K562 (cell line): Measurements from ENCODE around the gene IPO11. TPM values are rescaled to one million over a fixed set of nuclear protein-coding genes. Genes with fewer than 3 reads are reported as not detected.

ENCODE experiments used
- ARID2 ChIP-seq: fragments of 450-650 bp; IDR thresholded peaks from 2 replicates; pipeline ENCODE4 v1.6.1; 2017; ENCODE audit warnings: antibody characterized with exemption, mild to moderate bottlenecking
- ATF6 ChIP-seq: sonication (generic); formaldehyde crosslinking; IDR thresholded peaks from 2 replicates; pipeline ENCODE4 v1.4.0; 2020; ENCODE audit warnings: mild to moderate bottlenecking, missing genetic modification reagents
- COPS2 ChIP-seq: fragments of 450-650 bp; conservative IDR thresholded peaks from 2 replicates; pipeline ENCODE4 v1.6.1; 2016; ENCODE audit warnings: mild to moderate bottlenecking, moderate library complexity
- DNMT1 ChIP-seq: fragments of 450-650 bp; IDR thresholded peaks from 2 replicates; pipeline ENCODE4 v1.6.1; 2016; ENCODE audit warnings: antibody characterized with exemption, mild to moderate bottlenecking
- ESRRA ChIP-seq: fragments of 450-650 bp; IDR thresholded peaks from 2 replicates; pipeline ENCODE4 v1.6.1; 2014; ENCODE audit warnings: low read depth, mild to moderate bottlenecking, moderate library complexity, borderline replicate concordance
- FIP1L1 ChIP-seq: fragments of 200-400 bp; formaldehyde crosslinking; IDR thresholded peaks from 2 replicates; pipeline ENCODE4 v1.6.1; 2018; ENCODE audit warnings: mild to moderate bottlenecking, low read depth, low read length; ENCODE audit not compliant: poor library complexity, severe bottlenecking
- FOXA3 ChIP-seq, 2 experiments: fragments of 450-650 bp in 1 of 2; sonication (generic) in 1 of 2; formaldehyde crosslinking; IDR thresholded peaks in 1 of 2; conservative IDR thresholded peaks in 1 of 2; 2 replicates each; pipeline versions ENCODE4 v1.4.0 to v1.8.0; 2020 to 2022; ENCODE audit warnings: mild to moderate bottlenecking in 2 of 2, missing genetic modification reagents in 1 of 2
- HEY1 ChIP-seq: fragments of 250-450 bp; sonication (Bioruptor Pico); IDR thresholded peaks from 2 replicates; pipeline ENCODE4 v1.5.0; 2020; ENCODE audit warnings: mild to moderate bottlenecking, moderate library complexity, borderline replicate concordance
- HNRNPUL1 ChIP-seq: fragments of 200-400 bp; formaldehyde crosslinking; IDR thresholded peaks from 2 replicates; pipeline ENCODE4 v1.6.1; 2017; ENCODE audit warnings: low read length
- KDM2B ChIP-seq: fragments of 250-450 bp; sonication (Bioruptor Pico); IDR thresholded peaks from 2 replicates; pipeline ENCODE4 v1.8.0; 2021; ENCODE audit warnings: mild to moderate bottlenecking, moderate library complexity
- MAFK ChIP-seq: IDR thresholded peaks from 2 replicates; pipeline ENCODE4 v1.6.1; 2011; ENCODE audit warnings: low read length, improper control_type of control experiment
- MYNN ChIP-seq, 2 experiments: sonication (generic); formaldehyde crosslinking in 1 of 2; IDR thresholded peaks; 2 replicates each; pipeline versions ENCODE4 v1.5.0 to v1.6.1; 2016 to 2020; ENCODE audit warnings: antibody characterized with exemption in 1 of 2, missing genetic modification reagents in 1 of 2
- NONO ChIP-seq, 2 experiments: fragments of 200-400 bp in 1 of 2; fragments of 450-650 bp in 1 of 2; formaldehyde crosslinking in 1 of 2; IDR thresholded peaks; 2 replicates each; pipeline ENCODE4 v1.6.1; 2017; ENCODE audit warnings: low read depth in 2 of 2, mild to moderate bottlenecking in 2 of 2, moderate library complexity in 2 of 2, low read length in 1 of 2
- SOX6 ChIP-seq: fragments of 450-650 bp; IDR thresholded peaks from 2 replicates; pipeline ENCODE4 v1.6.1; 2014; ENCODE audit warnings: mild to moderate bottlenecking
- TAF7 ChIP-seq: fragments of 450-650 bp; IDR thresholded peaks from 2 replicates; pipeline ENCODE4 v1.6.1; 2016; ENCODE audit warnings: missing genetic modification characterization, missing compliant biosample characterization
- TBP ChIP-seq: optimal IDR thresholded peaks from 2 replicates; pipeline ENCODE3; 2011; ENCODE audit warnings: low read depth, low read length, improper control_type of control experiment
- THRB ChIP-seq: fragments of 450-650 bp; formaldehyde crosslinking; conservative IDR thresholded peaks from 2 replicates; pipeline ENCODE4 v1.4.0; 2022; ENCODE audit warnings: mild to moderate bottlenecking, missing genetic modification characterization
- YBX1 ChIP-seq: fragments of 450-650 bp; IDR thresholded peaks from 2 replicates; pipeline ENCODE4 v1.7.1; 2016; ENCODE audit warnings: mild to moderate bottlenecking
- ZFPM2 ChIP-seq: fragments of 250-450 bp; sonication (Bioruptor Pico); IDR thresholded peaks from 2 replicates; pipeline ENCODE4 v1.5.1; 2022; ENCODE audit warnings: mild to moderate bottlenecking
- ZNF431 ChIP-seq: sonication (generic); formaldehyde crosslinking; IDR thresholded peaks from 2 replicates; pipeline ENCODE4 v1.8.0; 2022; ENCODE audit warnings: mild to moderate bottlenecking, missing genetic modification reagents
- polyA plus RNA-seq, 8 experiments: library from polyadenylated mRNA; depleted of rRNA in 4 of 8; stranded (reverse) in 5 of 8; unstranded in 3 of 8; fragments of >200 nt; fragmentation: Nextera tagmentation in 2 of 8; fragmentation: Illumina TruSeq in 1 of 8; extraction: Ambion mirVana in 2 of 8; extraction: Trizol in 1 of 8; gene quantifications; 2 replicates each; pipeline versions ENCODE4 v1.2.1 to v1.2.3, GENCODE V29; 2011 to 2014; ENCODE audit warnings: inconsistent platforms in 1 of 8, missing spikeins in 1 of 8
- total RNA-seq, 7 experiments: library from RNA; depleted of rRNA in 6 of 7; stranded (reverse); fragments of >200 nt in 6 of 7; fragmentation: Illumina TruSeq in 2 of 7; extraction: Trizol in 2 of 7; gene quantifications; 2 replicates each; pipeline versions ENCODE4 v1.2.1 to v1.2.3, GENCODE V29; 2011 to 2021; ENCODE audit warnings: low replicate concordance in 1 of 7
- TF ChIP-seq, protein P1 (sequence below): fragments of 250-450 bp; sonication (Bioruptor Pico); IDR thresholded peaks from 2 replicates; pipeline ENCODE4 v1.8.0; 2022; ENCODE audit warnings: inconsistent platforms
- TF ChIP-seq, protein P2 (sequence below): sonication (generic); formaldehyde crosslinking; IDR thresholded peaks from 2 replicates; pipeline ENCODE4 v1.8.0; 2022; ENCODE audit warnings: mild to moderate bottlenecking, missing genetic modification reagents

IPO11 gene
- total and polyA plus RNA-seq, 9 of the 15 experiments (the other 6 are each of a cell fraction or from before 2014, with no cell fraction given) = 38.7 to 96.0 (median 70.9) TPM

DNA sequence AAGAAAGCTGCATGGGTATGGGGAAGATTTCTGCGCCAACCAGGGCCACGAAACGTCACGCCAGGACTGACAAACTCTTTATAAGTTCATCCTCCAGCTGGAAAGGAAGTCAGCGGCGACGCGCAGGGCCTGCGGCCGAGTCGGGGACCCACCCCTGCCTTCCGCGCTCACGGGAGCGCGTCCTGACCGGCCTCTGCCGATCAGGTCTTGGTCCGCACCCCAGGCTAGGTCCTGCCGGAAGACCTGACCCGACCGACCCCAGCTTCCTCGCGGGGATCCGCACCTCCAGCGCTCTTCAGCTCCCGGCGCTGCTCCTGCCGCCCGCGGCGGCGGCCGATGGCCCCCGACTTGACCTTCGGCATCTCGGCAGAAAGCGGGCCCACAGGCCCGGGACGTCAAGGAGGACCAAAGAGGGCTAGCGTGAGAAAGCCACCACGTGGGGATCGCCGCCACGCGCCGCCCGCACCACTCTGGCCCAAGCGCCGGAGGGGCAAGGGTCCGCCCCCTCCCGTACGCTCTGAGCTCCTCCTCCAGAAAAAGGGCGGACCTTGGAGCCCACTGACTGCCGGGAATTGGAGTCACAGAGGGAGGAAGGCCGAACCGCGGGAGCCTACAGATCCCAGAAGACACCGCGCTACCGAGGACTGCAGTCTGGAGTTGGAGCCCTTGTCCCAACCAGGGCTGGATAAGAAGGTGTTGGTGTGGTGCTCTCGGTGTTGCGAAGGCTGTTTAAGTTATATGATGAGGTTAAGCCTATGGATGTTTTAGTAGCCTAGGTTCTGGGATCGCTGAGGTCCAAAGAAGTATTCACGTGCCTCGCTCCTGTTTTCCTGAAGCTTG is 8.9 kb upstream of the IPO11 start, which contains the start of gene DIMT1 (continued):
- TF ChIP-seq KDM2B (peak; percentile 90; the same call in 1 of the 2 replicates), TAF7 (tag) (peak; percentile 52; the same call in 1 of the 2 replicates), THRB (peak; percentile 42; the same call in 1 of the 2 replicates), NONO (IDR thresholded peaks at IDR 0.05; ENCODE audit: low read depth in 2 of 2, low read length in 1 of 2) (peak in 1 of 2 experiments; percentile 76; a peak in 2 of 4 replicates), SOX6 (no peak), TBP (peak; percentile 79), ESRRA (peak; percentile 36), ARID2 (no peak), DNMT1 (no peak), YBX1 (no peak), HNRNPUL1 (no peak), COPS2 (no peak), MAFK (no peak), MYNN (IDR thresholded peaks at IDR 0.05) (no peak; the same call in 1 of the 2 replicates), MYNN (CRISPR knock-in tag; IDR thresholded peaks at IDR 0.05) (no peak), ZNF431 (no peak), ZFPM2 (CRISPR knock-in tag) (no peak), FIP1L1 (peak; percentile 87), ATF6 (CRISPR knock-in tag) (no peak; the same call in 1 of the 2 replicates), HEY1 (CRISPR knock-in tag) (no peak), FOXA3 (CRISPR knock-in tag; conservative IDR thresholded peaks at IDR 0.05 in 1 of 2, IDR thresholded peaks at IDR 0.05 in 1 of 2) (no peak)
- TF ChIP-seq, protein P1, sequence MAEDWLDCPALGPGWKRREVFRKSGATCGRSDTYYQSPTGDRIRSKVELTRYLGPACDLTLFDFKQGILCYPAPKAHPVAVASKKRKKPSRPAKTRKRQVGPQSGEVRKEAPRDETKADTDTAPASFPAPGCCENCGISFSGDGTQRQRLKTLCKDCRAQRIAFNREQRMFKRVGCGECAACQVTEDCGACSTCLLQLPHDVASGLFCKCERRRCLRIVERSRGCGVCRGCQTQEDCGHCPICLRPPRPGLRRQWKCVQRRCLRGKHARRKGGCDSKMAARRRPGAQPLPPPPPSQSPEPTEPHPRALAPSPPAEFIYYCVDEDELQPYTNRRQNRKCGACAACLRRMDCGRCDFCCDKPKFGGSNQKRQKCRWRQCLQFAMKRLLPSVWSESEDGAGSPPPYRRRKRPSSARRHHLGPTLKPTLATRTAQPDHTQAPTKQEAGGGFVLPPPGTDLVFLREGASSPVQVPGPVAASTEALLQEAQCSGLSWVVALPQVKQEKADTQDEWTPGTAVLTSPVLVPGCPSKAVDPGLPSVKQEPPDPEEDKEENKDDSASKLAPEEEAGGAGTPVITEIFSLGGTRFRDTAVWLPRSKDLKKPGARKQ = no peak
- TF ChIP-seq, protein P2, sequence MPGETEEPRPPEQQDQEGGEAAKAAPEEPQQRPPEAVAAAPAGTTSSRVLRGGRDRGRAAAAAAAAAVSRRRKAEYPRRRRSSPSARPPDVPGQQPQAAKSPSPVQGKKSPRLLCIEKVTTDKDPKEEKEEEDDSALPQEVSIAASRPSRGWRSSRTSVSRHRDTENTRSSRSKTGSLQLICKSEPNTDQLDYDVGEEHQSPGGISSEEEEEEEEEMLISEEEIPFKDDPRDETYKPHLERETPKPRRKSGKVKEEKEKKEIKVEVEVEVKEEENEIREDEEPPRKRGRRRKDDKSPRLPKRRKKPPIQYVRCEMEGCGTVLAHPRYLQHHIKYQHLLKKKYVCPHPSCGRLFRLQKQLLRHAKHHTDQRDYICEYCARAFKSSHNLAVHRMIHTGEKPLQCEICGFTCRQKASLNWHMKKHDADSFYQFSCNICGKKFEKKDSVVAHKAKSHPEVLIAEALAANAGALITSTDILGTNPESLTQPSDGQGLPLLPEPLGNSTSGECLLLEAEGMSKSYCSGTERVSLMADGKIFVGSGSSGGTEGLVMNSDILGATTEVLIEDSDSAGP (CRISPR knock-in tag) = no peak
